Epidermal melanocyte (primary cell): Measurements from ENCODE around the gene GRIK1.

Source experiments
- DNase-seq: peaks from one replicate; pipeline ENCODE4 v3.0.0; 2011; ENCODE audit warnings: low spot score; ENCODE audit not compliant: insufficient read length

The GRIK1 gene

DNA sequence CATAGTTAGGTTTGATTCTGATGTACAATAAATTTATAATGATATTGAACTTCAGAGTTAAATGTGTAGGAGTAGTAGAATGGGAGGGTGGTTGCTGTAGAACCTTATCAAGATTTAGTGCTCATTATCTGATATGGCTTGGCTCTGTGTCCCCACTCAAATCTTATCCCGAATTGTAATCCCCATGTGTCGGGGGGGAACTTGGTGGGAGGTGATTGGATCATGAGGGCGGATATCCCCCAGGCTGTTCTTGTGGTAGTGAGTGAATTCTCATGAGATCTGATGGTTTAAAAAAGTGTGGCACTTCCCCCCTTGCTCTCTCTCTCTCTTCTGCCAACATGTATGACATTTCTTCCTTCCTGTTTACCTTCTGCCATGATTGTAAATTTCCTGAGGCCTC, 265.5 kb downstream of the GRIK1 start:
- DNase-seq: no peak

DNA sequence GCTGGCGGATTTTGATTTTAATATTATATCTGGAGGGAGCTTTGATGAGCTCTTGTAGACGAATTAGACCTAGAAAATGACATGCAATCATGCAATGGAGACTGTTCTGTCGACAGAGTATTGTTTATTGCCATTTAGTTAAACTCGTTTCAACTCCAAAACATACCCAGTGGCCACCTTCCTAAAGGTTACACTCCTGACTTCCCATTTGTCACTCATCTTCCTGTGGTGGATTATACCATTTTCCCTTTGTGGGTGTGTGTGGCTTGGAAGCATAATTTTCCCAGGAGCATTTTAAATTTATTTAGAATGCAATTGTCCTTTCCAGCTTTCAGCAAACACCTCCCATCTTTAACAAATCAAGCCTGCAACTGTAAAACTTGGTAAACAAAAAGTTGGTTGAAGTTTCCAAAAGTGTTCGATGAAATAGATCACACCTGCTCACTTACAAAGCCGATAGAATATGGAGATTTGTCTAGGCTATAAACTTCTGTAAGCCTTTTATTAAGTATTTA, 266.6 kb downstream of the GRIK1 start:
- no peak for DNase-seq

DNA sequence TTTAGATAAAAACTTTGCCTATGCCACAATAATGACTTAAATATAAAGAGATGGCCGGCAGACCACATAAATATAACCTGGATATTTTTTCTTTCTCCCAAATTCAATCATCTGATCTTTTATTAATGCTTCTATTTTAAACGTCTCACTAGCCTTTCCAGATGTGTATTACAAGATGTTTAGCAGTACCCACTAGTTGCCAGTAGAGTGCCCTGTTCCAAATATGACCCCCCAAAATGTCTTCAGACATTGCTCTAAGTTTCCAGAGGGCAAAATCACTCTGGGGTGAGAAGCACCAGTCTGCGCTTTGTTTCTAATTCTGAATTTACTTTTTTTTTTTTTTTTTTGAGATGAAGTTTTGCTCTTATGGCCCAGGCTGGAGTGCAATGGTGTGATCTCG, 268.1 kb downstream of the GRIK1 start:
- no peak for DNase-seq

DNA sequence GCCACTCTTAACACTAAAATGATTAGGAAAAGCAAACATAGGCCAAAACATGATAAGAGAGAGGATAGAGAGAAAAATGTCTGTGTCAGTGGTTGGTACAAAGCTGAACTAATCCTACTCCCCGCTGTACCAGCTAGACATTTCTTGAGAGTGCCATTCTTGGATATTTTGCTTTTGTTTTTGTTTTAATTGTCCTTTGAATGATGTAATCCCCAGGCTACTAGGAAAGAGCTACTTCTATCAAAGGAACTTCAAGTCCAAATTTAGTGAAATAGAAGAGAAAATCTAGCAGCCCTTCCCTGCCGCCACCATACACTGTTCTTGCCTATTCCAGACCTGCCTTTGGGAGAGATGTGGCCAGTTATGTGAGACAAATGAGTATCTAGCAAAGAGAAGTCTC, 269.6 kb downstream of the GRIK1 start:
- no peak for DNase-seq

DNA sequence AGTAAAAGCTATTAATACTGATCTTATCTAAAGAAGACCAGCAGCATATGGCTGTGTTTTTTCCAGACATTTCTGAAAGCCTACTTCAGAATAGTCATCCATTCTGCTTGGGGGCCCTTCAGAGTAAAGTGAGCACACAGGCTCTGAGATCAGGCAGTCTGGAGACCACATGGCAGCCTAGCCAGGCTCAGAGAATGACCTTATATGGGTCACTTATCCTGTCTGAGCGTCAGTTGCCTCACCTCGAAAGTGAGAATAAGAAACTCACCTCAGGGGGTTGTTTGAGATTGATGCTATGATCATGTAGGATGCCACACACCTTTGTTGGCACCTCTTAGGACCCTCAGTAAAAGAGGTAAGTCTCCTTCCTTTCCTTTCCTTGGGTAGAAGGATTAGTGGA, 270.4 kb downstream of the GRIK1 start:
- DNase-seq: no peak

DNA sequence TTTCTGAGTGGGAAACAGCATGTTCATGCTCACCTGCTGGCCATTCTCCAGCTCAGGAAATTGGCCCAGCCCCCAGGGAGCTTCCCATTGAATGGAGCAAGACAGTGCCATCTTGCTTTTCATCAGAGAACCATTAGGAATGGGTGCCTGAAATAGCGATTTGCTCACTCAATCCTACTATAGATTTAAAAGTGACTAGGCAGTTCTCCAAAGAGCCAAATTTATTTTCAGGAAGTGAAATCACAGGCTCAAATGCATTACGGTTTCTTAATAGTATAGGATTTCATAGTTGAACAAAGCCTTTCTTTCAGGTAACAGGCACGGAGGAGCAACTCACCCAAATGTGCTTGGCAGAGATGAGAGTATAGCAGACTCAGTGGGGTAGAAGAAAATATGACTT, 272.1 kb downstream of the GRIK1 start:
- no peak for DNase-seq

DNA sequence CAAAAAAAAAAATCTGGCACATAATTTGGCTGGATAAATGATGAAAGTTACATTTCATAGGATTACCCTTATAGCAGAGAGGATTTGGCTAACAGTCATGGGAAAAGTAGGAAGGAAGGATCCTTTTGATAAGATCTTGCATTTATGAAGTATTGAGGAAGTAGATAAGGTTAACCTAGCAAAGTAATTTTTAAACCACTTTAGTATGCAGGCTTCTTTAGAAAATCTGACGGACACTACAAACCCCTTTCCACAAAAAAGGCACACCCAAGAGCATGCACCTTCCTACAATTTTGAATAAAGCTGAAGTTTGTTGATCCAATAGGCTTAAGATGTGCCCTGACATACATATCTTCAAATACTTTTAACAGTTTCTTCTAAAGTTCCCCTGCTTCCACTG, 275.2 kb downstream of the GRIK1 start:
- DNase-seq: no peak

DNA sequence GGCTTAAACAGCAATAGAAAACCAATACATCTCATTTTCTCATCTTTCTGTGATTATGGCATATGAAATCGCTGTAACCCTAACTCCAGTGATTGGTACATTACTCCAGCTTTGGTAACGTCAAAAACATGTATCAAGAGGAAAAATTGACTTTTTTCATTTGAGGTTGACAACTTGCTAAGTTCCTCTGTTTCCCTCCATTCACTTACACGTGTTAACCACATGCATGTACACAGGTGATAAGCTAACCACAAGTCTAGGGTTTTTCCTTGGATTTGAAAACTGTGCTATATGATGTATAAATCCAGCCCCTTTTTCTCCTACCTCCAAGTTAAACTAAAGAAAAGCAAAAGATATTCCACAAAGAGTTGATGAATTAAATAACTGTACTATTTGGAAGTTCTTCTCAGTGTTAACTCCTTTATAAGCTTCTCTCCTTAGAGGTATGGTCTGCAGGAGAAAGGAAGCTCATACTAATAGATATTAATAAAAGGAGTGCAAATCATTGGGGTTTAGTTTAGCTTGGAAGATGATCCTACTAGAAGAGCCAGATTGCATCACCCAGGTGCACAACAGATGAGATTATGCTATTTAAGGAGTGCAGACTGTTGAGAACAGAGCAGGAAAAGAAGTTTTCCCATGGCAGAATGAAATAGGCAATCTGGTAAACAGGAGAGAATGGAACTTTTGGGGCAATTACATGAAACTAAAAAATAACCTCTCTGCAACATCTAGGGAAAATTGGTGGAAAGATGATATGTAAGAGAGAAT, 277.9 kb downstream of the GRIK1 start:
- DNase-seq: no peak

DNA sequence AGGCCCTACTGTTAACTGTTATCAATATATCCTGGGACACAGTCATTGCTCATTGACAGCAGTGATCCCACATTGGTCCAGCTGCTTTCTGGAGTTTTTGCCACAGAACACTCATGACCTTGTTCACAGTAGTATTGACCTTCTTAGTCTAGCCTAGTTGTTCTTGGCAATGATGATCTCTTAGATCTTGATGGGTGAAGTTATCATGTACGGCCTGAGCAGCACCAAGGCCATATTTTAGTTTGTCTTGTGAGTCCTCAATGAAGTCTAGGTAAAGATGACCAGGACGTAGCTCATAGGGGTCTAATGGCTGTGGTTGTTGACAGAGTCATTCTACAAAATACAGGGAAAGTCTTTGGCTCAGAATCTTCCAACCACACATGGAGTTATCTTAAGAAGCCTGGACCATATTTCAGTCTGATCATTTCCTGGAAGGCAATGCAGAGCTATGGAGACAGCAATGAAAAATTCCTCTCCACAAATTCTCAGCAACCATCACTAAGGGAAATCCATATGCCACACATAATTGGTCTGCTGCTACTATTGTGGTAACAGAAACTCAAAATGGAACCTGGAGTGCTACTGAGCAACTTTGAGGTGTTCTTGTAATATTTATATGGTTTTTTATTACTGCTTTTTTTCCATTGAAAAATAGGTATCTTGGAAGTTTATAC, 279.6 kb downstream of the GRIK1 start:
- DNase-seq: no peak

DNA sequence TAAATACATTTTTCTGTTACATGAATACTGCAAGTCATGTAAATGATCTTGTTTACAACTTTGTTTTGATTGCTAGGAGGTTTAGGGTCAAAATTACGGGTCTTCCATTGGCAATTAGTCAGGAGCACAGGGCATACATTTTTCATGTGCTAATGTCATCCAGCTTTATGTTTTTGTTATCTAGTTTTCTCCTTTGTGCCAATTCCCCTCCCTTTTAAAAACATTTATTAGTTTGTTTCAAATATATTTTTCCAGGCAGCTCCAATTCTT, 280.9 kb downstream of the GRIK1 start:
- DNase-seq: no peak

DNA sequence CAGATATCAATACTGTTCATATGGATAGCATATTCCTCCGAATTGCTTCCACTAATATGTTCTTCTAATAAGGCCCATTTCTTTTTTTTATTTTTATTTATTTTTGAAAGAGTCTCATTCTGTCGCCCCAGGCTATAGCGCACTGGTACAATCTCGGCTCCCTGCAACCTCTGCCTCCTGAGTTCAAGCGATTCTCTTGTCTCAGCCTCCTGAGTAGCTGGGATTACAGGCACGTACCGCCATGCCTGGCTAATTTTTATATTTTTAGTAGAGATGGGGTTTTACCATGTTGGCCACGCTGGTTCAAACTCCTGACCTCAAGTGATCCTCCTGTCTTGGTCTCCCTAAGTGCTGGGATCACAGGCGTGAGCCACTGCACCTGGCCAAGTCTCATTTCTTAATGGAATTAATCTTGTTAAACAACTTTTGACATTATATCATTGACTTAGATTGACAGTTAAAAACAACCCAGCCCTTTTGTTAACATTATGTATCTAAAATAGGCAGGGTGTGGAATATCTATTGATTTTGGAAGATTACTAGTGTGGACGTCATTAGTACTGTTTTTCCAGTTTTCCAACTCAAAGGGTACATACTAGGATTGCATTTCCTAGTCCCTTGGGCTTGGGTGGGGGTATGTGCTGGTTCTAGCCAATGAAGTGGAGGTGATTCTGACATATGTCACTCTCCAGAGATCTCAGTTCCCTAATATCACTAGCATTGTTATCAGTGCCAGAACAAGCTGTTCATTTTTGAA, 281.4 kb downstream of the GRIK1 start:
- no peak for DNase-seq

DNA sequence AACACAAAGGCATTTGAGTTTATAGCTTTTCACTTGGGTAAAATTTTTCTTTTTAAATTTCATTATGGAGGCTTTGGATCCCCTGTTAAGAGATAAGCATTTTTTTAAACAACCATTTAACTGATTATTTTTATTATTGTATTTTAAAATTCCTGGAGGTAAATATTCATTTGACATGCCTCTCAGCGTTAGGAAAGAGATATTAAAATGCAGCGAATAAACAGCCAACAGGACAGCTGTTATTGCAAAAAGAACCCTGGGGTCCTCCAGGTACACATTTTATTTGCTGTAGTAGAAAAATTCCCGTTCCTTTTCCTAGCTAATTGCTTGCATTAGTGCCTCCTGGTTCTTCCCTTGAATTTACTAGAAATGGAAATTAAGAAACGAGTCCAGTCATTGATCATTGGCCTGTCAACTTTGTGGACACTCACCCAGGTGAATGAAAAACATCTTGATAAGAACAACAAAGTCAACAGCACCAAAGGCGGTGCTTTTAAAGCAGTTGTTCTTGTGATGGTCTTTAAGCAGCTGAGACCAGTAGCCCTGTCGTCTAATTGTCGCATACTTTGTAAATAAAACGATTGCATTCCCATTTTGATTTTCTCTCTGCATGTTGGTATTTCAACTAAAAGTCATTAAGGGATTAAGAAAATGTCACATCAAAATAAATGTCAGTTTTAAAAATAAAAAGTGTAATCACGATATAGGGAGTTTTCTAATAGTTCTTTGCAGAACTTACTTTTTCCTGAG, 282.4 kb downstream of the GRIK1 start:
- no peak for DNase-seq

DNA sequence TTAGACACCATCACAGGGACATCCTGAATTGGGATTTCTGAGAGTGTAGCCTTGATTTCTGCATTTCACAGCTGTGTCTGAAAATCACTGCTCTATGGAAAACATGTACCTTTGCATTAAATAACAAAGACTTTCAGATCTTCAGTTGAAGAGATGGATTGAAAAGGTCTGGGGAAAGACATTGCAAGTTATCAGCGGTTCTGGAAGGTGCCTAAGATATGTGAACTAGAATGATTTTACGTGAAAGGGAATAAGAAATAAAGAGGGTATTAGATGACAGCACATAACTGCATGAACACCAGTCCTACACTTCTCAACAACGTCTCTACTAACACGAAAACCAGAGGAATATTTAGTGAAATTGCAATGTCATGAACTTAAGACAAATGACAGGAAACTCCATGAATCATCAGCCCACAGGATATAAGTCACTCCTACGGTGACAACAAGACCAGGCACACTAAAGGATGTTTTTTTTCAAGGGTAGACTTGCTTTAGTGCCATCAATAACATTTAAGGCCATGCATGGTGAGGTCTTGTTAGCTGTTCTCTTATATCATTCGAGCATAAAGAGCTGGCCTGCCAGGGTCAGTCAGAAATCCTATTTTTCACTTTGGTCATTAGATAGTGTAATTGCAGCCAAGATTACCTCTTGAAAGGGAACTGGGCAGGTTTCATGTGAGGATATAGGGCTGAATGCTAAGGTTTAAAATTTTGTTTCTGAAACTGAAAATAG, 283.1 kb downstream of the GRIK1 start:
- DNase-seq: no peak

DNA sequence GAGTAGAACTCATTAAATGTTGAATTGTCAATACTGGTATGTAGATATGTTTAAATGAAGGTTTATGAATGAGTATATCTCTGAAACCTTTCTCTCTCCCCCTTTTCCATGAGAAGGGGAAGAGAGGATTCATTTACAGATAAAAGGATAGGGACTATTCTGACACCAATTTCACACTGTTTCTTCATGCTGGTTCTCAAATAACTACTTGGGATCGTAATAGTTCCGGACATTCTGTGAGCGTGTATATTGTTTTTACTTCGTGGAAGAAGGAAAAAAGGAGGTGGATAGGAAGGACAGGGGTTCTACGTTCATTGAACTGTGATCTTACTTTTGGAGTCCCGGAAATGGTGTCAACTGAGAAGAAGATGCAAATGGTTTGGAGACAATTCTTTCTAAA, 284.2 kb downstream of the GRIK1 start:
- DNase-seq: no peak

DNA sequence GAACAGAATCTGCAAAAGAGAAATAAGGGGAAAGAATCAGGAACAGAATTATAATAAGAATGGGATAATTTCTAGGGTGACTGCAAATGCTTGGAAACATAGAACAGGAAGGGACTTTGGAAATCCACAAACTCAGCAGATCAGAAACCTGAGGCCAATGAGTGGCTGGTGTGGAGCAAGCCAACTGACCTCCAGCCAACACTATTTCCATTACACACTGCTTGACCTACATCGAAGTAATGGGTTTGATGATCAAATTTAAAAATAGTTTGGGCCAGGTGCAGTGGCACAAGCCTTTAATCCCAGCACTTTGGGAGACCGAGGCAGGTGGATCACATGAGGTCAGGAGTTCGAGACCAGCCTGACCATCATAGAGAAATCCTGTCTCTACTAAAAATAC, 284.9 kb downstream of the GRIK1 start:
- DNase-seq: no peak

DNA sequence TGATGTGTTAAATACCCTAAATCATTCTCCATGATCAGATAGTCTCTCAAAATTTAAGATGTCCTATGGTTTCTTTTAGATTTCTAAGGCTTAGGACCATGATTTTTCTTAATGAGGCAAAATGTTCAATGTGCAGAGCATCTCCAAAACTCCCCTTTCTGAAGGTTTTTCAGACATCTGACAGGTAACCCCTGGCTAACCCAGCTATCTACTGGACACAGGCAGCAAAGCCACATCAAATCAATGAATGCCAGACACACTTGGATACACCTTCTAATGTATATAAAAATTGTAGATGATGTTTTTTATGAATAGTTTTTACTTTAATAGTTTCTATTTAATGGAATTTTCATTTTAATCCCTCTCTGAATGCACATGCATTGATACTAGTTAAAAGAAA, 285.6 kb downstream of the GRIK1 start:
- DNase-seq: no peak

DNA sequence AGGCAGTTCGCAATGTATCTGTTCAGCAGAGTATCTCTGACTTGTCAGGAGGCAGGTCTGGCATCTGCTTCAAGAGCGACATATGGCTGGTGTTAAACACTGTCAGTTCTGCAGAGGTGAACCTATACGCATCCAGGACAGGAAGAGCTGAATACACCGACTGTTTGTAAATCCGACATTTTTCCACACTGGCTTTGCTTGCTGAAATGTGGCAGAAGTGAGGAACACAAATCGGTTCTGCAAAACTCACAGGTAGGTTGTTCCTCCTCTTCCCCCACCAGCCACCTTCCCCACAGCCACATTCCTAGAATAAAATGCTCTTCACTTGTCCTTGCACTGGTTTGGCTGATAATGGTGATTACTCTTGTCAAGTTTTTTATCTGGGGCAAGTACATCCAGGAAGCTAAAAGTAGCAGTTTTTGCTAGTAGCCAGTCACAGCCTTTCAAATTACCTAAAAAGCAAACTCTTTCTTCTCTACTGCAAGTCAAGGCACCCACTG, 289.2 kb downstream of the GRIK1 start:
- DNase-seq: no peak

DNA sequence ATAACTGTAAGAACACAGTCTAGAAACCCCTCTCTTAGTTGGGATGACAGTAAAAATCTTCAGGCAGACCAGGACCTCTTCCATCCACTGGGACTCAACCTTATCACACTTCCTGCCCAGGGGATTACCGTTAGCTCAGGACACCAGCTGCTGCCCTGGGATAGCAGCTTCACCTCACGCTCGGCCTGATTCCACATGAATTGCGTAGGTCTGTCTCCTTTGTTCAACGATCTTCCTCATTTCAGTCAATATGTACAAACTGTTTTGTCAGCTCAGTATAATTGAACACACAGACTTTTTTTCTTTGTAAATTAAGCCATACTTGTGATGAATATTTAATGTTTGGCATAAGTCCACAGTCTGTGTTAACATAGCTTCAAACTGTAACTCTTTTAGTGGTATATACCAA, 290.4 kb downstream of the GRIK1 start:
- no peak for DNase-seq

DNA sequence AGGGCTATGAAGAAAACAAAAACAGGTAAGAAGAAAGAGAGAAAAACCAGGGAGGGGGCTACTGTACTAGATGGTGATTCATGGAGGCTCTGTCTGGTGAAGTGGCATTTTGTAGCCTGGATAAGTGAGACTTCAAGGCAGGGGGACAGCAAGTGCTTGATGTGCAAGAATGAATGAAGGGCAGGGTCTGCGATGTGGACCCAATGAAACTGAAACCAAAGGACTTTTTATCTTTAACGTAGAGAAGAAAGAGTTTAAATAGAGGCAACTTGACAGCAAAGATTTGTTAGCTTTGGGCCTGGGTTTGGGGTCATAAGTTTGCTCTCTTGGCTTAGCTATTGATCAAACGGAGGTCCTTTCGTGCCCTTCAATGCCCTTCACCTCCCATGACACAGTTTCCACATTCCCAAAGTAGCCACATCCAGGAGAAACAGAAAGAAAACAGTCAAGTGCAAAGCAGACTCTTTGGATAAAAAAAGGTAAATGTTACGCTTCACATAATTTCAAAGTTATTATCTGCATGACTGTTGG, 291.0 kb downstream of the GRIK1 start:
- DNase-seq: no peak

DNA sequence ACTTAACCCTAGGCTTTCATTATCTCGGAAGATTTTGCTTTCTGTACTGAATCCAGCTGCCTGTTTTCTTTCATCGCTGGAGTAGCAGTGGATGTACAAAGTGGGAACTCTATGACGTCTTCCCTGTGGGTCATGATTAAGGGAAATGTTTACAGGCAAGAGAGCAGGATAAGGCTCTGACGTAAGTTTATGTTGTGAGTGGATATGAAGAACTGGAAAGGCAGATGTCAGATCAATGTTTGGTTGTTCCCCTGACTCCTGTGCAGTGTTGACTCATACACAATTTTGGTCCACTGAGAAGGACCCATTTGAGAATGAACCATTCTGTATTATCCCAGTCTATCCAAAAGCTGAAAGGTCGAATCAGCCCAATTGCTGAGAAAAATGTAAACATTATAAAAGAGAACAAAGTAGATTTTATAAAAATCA, 292.4 kb downstream of the GRIK1 start:
- no peak for DNase-seq
